ENCODE measurements around the gene ALG9. TPM values are rescaled to one million over a fixed set of nuclear protein-coding genes. Genes with fewer than 3 reads are reported as not detected.

The ALG9 gene
- polyA plus RNA-seq (23.4 to 34.4 TPM (median 27.2 TPM) in 3 replicates), polyA minus RNA-seq (34.9 to 54.2 TPM (median 46.1 TPM) in 3 replicates)
- 1.3 TPM for polyA plus RNA-seq (2011; ENCODE audit: low read depth)
- 11.6 and 24.6 TPM in 2 replicates for polyA plus RNA-seq (2011; cell fraction: cytosol; rRNA removed)
- 51.7 and 54.4 TPM in 2 replicates for polyA plus RNA-seq (2011; cell fraction: nucleus; rRNA removed)
- polyA plus RNA-seq (2012; ENCODE audit: low replicate concordance): 20.0 and 20.8 TPM in 2 replicates
- polyA minus RNA-seq (2011; cell fraction: cytosol; rRNA and poly(A)+ RNA removed): 23.8 TPM
- 36.4 and 70.7 TPM in 2 replicates for polyA minus RNA-seq (2011; cell fraction: nucleus; rRNA and poly(A)+ RNA removed)

- peak within 1 kb of the TSS; percentile 95 for H2AFZ ChIP-seq (ENCODE audit: control insufficient read depth, low read length)
- H3K4me1 ChIP-seq (ENCODE audit: control insufficient read depth, extremely low read depth, insufficient read depth, low read length): peaks cover 7% of the 10 kb centered on the region
- FAIRE-seq (peak; percentile 64), DNase-seq (ENCODE audit: low read depth, low spot score) (no peak)
- peak within 1 kb of the TSS; percentile 79 for H3K4me2 ChIP-seq (ENCODE audit: control insufficient read depth, extremely low read depth, insufficient read depth, low read depth, low read length)
- no peaks in the 10 kb centered on the region for H3K27me3 ChIP-seq (ENCODE audit: control insufficient read depth, extremely low read depth, insufficient read depth, low read length)
- dilution Hi-C loops (cut with MboI; ENCODE audit: extremely low pct_ligation_motif_present, low sequenced_read_pairs): no loop called here
- H3K36me3 ChIP-seq (ENCODE audit: control insufficient read depth in 2 of 2, extremely low read depth in 1 of 2, insufficient read depth in 2 of 2, low read length in 2 of 2): peaks cover 0 to 8% of the 10 kb centered on the region in 2 experiments
- no peaks in the 10 kb centered on the region for H3K9me1 ChIP-seq (ENCODE audit: control insufficient read depth, extremely low read depth, insufficient read depth, low read length)
- H4K20me1 ChIP-seq (ENCODE audit: control insufficient read depth, extremely low read depth, insufficient read depth, low read length): no peaks in the 10 kb centered on the region
- peak within 1 kb of the TSS; percentile 78 for H3K9ac ChIP-seq (ENCODE audit: control insufficient read depth, extremely low read depth, insufficient read depth, low read length)
- TF ChIP-seq EZH2 (IDR thresholded peaks at IDR 0.05; ENCODE audit: low read length) (no peak), CTCF (optimal IDR thresholded peaks at IDR 0.05 in 1 of 3, IDR thresholded peaks at IDR 0.05 in 1 of 3, conservative IDR thresholded peaks at IDR 0.05 in 1 of 3; ENCODE audit: extremely low read depth in 1 of 3, insufficient read depth in 2 of 3, low read length in 3 of 3) (peak in 2 of 3 experiments; percentile 51 to 74)
- peaks cover 3% of the 10 kb centered on the region for H3K79me2 ChIP-seq (ENCODE audit: control insufficient read depth, insufficient read depth, low read length)
- H3K9me3 ChIP-seq (ENCODE audit: control insufficient read depth, low read depth, low read length): no peaks in the 10 kb centered on the region
- peak within 1 kb of the TSS; percentile 74 to 86 (median 82) for H3K4me3 ChIP-seq (ENCODE audit: control insufficient read depth in 2 of 3, extremely low read depth in 1 of 3, insufficient read depth in 2 of 3, low read depth in 1 of 3, low read length in 3 of 3)
- H3K27ac ChIP-seq (ENCODE audit: control insufficient read depth, insufficient read depth, low read length): peak within 1 kb of the TSS; percentile 45
Observed at GRCh38 chr11:111870886-111871692, at the start of gene ALG9. Gene ALG9, minus strand, starts transcription at chr11:111871581. Its CDS starts 99 bp downstream, at chr11:111871482.

GRCh38 chr11:111920908-111921307 lies 49.5 kb upstream of the ALG9 start:
- FAIRE-seq (no peak), DNase-seq (ENCODE audit: low read depth, low spot score) (no peak)
- H3K4me2 ChIP-seq (ENCODE audit: control insufficient read depth, extremely low read depth, insufficient read depth, low read depth, low read length): no peak overlapping the region
- TF ChIP-seq EZH2 (IDR thresholded peaks at IDR 0.05; ENCODE audit: low read length) (no peak), CTCF (optimal IDR thresholded peaks at IDR 0.05 in 1 of 3, IDR thresholded peaks at IDR 0.05 in 1 of 3, conservative IDR thresholded peaks at IDR 0.05 in 1 of 3; ENCODE audit: extremely low read depth in 1 of 3, insufficient read depth in 2 of 3, low read length in 3 of 3) (no peak)
- no peaks in the 10 kb centered on the region for H3K9me3 ChIP-seq (ENCODE audit: control insufficient read depth, low read depth, low read length)
- H3K4me3 ChIP-seq (ENCODE audit: control insufficient read depth in 2 of 3, extremely low read depth in 1 of 3, insufficient read depth in 2 of 3, low read depth in 1 of 3, low read length in 3 of 3): no peak overlapping the region
- H4K20me1 ChIP-seq (ENCODE audit: control insufficient read depth, extremely low read depth, insufficient read depth, low read length): no peaks in the 10 kb centered on the region
- H3K9ac ChIP-seq (ENCODE audit: control insufficient read depth, extremely low read depth, insufficient read depth, low read length): no peak overlapping the region
- H3K36me3 ChIP-seq (ENCODE audit: control insufficient read depth in 2 of 2, extremely low read depth in 1 of 2, insufficient read depth in 2 of 2, low read length in 2 of 2): no peaks in the 10 kb centered on the region
- no peaks in the 10 kb centered on the region for H3K9me1 ChIP-seq (ENCODE audit: control insufficient read depth, extremely low read depth, insufficient read depth, low read length)
- peaks cover 15% of the 10 kb centered on the region for H3K4me1 ChIP-seq (ENCODE audit: control insufficient read depth, extremely low read depth, insufficient read depth, low read length)
- H3K27ac ChIP-seq (ENCODE audit: control insufficient read depth, insufficient read depth, low read length): no peak overlapping the region
- no peak overlapping the region for H2AFZ ChIP-seq (ENCODE audit: control insufficient read depth, low read length)
- no peaks in the 10 kb centered on the region for H3K79me2 ChIP-seq (ENCODE audit: control insufficient read depth, insufficient read depth, low read length)
- peaks cover 3% of the 10 kb centered on the region for H3K27me3 ChIP-seq (ENCODE audit: control insufficient read depth, extremely low read depth, insufficient read depth, low read length)
- dilution Hi-C loops (cut with MboI; ENCODE audit: extremely low pct_ligation_motif_present, low sequenced_read_pairs): no loop called here
